LNCaP clone FGC (cell line): ENCODE data around the gene ARMC9.
"Not testable (repeated sequence)": the region's sequence is repeated elsewhere in the genome, so short reads cannot be mapped to it uniquely, and the experiment has no call there.

Experiments used
- DNase-seq: peaks from one replicate; pipeline ENCODE4 v3.0.0-alpha.2; 2011; ENCODE audit warnings: low read depth
- H3K4me3 ChIP-seq: 2 replicates; pipeline ENCODE4 v1.5.1; 2011; ENCODE audit warnings: mild to moderate bottlenecking, low read depth, low read length, control low read depth
- TF ChIP-seq, protein P1 (sequence below): IDR thresholded peaks from 2 replicates; pipeline ENCODE4 v1.5.1; 2012; ENCODE audit warnings: mild to moderate bottlenecking; ENCODE audit not compliant: control insufficient read depth, insufficient read depth; ENCODE audit errors: extremely low read depth

Gene ARMC9

DNA sequence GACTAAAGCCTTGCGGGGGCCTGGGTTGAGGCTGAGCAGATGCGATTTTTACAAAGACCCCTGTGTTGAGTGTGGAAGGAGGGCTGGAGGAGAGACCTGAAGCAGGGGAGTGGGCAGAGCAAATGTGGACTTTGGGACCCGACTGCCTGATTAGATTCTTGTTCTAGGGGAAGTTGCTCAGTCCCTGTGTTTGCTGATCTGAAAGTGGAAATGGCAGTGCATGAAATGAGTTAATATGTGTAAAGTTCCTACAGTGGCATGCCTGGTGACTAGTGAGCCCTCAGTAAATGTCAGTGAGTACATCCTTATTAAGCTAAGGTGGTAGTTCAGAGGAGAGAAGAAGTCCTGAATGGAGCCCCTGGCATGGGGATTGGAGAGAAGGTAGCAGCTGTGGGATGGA, 52.3 kb downstream of the ARMC9 start:
- TF ChIP-seq, protein P1, sequence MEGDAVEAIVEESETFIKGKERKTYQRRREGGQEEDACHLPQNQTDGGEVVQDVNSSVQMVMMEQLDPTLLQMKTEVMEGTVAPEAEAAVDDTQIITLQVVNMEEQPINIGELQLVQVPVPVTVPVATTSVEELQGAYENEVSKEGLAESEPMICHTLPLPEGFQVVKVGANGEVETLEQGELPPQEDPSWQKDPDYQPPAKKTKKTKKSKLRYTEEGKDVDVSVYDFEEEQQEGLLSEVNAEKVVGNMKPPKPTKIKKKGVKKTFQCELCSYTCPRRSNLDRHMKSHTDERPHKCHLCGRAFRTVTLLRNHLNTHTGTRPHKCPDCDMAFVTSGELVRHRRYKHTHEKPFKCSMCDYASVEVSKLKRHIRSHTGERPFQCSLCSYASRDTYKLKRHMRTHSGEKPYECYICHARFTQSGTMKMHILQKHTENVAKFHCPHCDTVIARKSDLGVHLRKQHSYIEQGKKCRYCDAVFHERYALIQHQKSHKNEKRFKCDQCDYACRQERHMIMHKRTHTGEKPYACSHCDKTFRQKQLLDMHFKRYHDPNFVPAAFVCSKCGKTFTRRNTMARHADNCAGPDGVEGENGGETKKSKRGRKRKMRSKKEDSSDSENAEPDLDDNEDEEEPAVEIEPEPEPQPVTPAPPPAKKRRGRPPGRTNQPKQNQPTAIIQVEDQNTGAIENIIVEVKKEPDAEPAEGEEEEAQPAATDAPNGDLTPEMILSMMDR: no peak
- DNase-seq: no peak

DNA sequence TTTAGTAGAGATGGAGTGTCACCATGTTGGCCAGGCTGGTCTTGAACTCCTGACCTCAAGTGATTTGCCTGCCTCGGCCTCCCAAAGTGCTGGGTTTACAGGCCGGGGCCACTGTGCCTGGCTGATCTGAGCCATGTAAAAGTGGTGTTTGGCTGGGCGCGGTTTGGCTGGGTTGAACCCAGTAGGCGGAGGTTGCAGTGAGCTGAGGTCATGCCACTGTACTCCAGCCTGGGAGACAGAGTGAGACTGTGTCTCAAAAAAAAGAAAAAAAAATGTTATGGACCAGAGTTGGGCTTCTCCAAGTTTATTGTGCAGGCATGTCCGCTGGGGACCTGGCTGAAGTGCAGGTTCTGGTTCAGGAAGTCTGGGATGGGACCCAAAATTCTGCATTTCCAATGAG, 54.9 kb downstream of the ARMC9 start:
- H3K4me3 ChIP-seq, DNase-seq: not testable (repeated sequence)

More for the DNA sequence above, 52.3 kb downstream of the ARMC9 start:
- no peak overlapping the region for H3K4me3 ChIP-seq

DNA sequence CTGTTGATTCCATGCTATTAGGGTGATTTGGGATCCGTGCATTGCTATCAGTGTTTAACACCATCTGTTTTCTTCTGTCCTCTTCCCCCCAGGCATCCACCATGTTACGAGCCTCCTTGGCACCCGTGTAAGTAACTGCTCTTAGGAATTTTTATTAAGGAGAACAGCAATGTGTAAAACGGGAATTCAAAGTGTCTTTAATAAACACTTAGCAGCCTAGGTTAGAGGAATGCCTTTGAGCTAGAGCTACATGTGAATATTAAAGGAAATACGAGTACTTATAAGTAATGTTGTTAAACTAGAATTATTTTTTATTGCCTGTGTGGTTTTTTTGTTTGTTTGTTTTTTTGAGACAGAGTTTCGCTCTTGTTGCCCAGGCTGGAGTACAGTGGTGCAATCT, 58.1 kb downstream of the ARMC9 start:
- no peak for DNase-seq
- no peak overlapping the region for H3K4me3 ChIP-seq
- TF ChIP-seq, protein P1: no peak

DNA sequence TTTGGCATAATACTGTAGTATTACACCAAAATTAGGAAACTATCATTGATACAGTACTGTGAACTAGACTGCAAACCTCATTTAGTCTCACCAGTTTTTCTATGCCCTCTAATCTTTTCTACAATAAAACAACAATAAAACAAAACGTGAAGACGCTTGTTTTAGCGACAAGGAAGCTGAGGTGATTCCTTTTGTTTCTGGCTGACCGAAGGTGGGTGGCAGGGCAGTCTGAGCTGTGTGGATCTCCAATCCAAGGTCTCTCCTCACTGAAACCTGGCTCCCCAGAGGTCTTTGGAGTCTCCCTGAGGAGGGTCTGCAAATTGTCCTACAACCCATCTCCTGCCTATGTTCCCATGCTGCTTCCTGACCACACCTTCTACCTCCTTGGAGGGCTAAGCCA, 59.3 kb downstream of the ARMC9 start:
- H3K4me3 ChIP-seq: no peak overlapping the region
- TF ChIP-seq, protein P1: no peak
- DNase-seq: no peak

DNA sequence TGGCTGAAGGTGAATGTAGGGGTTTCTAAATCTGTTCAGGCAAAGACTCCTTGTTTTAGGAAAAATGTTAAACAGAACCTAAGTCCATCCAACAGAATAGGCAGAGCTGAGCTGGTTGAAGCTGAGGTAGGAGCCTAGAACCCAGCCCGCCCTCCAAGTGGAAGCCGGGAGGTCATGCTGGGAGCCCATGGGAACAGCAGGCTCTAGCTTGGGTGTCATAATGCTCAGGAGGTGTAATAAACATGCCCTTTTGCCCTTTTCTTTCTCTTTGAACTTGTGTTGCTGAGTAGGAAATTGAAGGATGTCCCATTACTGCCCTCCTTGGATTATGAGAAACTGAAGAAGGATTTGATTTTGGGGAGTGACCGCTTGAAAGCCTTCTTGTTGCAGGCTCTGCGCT, 60.3 kb downstream of the ARMC9 start:
- TF ChIP-seq, protein P1: no peak
- DNase-seq: no peak
- no peak overlapping the region for H3K4me3 ChIP-seq

DNA sequence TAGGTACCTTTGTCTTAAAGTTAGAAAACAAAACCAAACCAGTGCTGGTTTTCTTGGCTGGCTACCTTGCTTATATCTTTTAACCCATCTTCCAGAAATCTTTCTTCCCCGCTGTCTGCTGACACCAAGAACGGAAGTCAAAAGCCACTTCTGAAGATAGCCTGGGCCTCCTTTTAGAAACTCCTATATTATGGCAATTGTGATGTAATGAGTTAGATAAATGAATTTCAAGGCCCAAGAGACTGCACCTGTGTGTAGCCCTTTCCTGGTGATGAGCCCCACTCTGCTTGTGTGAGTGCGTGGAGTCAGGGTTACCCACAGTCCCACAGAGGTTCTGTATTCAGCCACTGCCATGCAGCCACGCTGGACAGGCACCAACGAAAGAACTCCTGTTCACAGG, 60.7 kb downstream of the ARMC9 start:
- no peak for DNase-seq
- TF ChIP-seq, protein P1: no peak
- H3K4me3 ChIP-seq: no peak overlapping the region

DNA sequence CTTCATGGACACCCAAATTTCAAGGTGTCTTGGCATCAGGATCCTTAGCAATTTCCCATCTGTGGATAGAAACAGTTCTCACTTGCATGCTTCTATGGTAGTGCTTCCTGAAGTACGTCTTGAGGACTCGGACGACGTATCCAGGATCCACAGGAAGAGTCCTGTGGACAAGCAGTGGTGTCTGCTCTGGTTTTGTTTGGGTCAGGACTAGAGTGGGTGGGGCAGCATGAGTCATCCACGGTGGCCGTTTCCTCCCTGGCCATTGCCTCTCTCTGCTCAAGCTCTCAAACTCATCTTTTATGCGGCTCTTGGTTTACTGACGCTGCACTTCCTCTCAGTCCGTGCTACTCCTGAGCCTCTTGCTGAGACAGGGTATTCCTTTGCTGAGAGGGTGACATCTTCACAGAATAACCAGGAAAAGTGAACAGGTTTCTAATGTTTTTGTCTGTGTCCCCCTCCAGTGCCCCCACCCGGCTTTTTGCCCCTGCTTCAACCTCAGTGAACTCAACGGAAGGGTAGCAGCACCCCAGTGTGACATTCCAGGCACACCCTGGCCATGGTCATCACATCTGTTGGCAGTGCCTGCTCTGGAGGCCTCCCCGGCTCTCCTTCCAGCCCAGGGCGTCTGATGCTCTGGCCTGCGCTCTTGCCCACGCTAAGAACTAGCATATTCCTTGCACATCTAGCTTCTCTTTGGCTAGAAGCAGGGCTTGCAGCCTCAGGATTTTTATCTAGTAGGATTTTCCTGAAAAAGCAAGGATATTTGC, 62.2 kb downstream of the ARMC9 start:
- no peak for DNase-seq
- no peak overlapping the region for H3K4me3 ChIP-seq
- TF ChIP-seq, protein P1: no peak
